ENCODE data around the gene TUSC2.
A peak's percentile ranks its signal among the peaks of the same experiment; 100 is the strongest.

The TUSC2 gene

DNA sequence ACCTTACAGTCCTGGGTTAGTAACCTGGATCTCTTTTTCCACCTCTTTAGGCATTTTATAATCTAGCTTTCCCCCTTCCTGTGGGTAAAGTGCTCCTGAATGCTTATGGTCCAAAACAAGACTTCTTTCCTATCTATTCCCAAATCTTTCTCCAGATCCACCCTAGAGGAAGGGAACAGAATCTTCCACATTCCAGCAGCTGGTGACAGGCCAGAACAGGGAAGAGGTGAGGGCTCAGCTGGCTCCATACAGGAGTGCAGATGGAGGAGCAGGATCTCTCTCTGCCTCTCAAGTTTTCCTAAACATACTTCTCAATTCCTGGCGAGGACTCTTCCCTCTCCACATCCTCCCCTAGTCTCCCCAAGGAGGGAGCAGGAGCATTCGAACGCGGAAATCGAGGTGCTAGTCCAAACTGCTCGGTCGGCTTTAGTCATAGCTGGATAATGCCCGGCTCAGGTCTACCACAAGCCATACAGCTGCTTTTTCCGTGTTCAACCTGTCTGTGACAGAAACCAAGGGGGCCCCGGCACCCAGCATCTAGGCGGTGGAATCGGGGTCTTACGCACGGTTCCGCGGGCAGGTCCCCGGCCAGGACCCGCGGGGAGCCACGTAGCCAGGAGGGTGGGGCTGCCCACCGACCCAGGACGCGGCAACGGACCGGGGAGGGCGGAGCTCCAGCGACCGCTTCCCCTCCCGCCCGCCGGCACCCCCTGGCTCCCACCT, 8.6 kb upstream of the TUSC2 start:
- peak; percentile 11 for ATAC-seq

DNA sequence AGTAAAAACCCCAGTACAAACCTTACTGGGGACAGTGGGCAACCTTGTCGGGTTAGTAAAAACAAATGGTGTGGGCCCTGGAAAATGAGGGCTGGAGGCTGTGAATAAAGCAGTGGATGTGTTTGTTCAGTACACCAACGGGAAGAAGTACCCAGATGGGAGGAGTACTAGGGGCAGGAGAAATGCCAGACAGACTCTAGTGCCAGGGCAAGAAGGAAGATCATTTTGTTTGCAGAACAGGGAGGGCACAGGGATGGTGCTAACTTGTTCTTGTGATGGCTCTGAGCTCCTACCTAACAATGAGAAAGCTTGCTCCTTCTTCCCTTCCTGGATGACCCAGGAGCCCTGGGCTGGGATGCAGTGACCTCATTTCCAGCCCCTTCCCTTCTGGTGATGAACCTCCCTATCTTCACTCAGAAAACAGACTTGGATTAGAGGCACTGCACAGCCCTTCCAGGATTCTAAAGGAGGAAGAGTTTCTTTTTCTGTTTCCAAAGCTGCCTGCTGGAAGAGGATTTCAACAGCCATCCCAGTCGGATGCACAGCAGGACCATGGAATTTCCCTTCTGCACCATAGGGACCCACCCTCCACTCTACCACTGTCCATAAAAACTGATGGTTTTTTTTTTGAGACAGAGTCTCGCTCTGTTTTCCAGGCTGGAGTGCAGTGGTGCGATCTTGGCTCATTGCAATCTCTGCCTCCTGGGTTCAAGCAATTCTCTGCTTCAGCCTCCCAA, 6.5 kb upstream of the TUSC2 start:
- ATAC-seq, result no peak
- TF ChIP-seq ZNF70 (CRISPR knock-in tag; IDR thresholded peaks at IDR 0.05) (no peak), TOX (CRISPR knock-in tag; IDR thresholded peaks at IDR 0.05; ENCODE audit: borderline replicate concordance) (no peak), SNAI2 (CRISPR knock-in tag; IDR thresholded peaks at IDR 0.05) (no peak), PPARA (CRISPR knock-in tag; IDR thresholded peaks at IDR 0.05; ENCODE audit: borderline replicate concordance) (no peak), TCF4 (CRISPR knock-in tag; IDR thresholded peaks at IDR 0.05; ENCODE audit: borderline replicate concordance) (no peak), ZNF565 (CRISPR knock-in tag; conservative IDR thresholded peaks at IDR 0.05; ENCODE audit: low read depth) (no peak), ZC3H10 (CRISPR knock-in tag; IDR thresholded peaks at IDR 0.05) (no peak), ESRRG (CRISPR knock-in tag; IDR thresholded peaks at IDR 0.05) (no peak), ISL1 (CRISPR knock-in tag; IDR thresholded peaks at IDR 0.05) (no peak), GLIS3 (CRISPR knock-in tag; IDR thresholded peaks at IDR 0.05) (no peak), ZFP30 (CRISPR knock-in tag; IDR thresholded peaks at IDR 0.05) (no peak)
- TF ChIP-seq, protein P1, sequence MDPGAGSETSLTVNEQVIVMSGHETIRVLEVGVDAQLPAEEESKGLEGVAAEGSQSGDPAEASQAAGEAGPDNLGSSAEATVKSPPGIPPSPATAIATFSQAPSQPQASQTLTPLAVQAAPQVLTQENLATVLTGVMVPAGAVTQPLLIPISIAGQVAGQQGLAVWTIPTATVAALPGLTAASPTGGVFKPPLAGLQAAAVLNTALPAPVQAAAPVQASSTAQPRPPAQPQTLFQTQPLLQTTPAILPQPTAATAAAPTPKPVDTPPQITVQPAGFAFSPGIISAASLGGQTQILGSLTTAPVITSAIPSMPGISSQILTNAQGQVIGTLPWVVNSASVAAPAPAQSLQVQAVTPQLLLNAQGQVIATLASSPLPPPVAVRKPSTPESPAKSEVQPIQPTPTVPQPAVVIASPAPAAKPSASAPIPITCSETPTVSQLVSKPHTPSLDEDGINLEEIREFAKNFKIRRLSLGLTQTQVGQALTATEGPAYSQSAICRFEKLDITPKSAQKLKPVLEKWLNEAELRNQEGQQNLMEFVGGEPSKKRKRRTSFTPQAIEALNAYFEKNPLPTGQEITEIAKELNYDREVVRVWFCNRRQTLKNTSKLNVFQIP (CRISPR knock-in tag; IDR thresholded peaks at IDR 0.05; ENCODE audit: borderline replicate concordance, low read depth), result no peak
- TF ChIP-seq, protein P2, sequence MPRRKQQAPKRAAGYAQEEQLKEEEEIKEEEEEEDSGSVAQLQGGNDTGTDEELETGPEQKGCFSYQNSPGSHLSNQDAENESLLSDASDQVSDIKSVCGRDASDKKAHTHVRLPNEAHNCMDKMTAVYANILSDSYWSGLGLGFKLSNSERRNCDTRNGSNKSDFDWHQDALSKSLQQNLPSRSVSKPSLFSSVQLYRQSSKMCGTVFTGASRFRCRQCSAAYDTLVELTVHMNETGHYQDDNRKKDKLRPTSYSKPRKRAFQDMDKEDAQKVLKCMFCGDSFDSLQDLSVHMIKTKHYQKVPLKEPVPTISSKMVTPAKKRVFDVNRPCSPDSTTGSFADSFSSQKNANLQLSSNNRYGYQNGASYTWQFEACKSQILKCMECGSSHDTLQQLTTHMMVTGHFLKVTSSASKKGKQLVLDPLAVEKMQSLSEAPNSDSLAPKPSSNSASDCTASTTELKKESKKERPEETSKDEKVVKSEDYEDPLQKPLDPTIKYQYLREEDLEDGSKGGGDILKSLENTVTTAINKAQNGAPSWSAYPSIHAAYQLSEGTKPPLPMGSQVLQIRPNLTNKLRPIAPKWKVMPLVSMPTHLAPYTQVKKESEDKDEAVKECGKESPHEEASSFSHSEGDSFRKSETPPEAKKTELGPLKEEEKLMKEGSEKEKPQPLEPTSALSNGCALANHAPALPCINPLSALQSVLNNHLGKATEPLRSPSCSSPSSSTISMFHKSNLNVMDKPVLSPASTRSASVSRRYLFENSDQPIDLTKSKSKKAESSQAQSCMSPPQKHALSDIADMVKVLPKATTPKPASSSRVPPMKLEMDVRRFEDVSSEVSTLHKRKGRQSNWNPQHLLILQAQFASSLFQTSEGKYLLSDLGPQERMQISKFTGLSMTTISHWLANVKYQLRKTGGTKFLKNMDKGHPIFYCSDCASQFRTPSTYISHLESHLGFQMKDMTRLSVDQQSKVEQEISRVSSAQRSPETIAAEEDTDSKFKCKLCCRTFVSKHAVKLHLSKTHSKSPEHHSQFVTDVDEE (CRISPR knock-in tag; IDR thresholded peaks at IDR 0.05), result no peak
- TF ChIP-seq, protein P3, sequence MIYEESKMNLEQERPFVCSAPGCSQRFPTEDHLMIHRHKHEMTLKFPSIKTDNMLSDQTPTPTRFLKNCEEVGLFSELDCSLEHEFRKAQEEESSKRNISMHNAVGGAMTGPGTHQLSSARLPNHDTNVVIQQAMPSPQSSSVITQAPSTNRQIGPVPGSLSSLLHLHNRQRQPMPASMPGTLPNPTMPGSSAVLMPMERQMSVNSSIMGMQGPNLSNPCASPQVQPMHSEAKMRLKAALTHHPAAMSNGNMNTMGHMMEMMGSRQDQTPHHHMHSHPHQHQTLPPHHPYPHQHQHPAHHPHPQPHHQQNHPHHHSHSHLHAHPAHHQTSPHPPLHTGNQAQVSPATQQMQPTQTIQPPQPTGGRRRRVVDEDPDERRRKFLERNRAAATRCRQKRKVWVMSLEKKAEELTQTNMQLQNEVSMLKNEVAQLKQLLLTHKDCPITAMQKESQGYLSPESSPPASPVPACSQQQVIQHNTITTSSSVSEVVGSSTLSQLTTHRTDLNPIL (CRISPR knock-in tag; IDR thresholded peaks at IDR 0.05; ENCODE audit: low read depth), result no peak

More for the DNA sequence above, 8.6 kb upstream of the TUSC2 start:
- TF ChIP-seq ZFP30 (CRISPR knock-in tag; IDR thresholded peaks at IDR 0.05) (no peak), ZNF565 (CRISPR knock-in tag; conservative IDR thresholded peaks at IDR 0.05; ENCODE audit: low read depth) (no peak), ZC3H10 (CRISPR knock-in tag; IDR thresholded peaks at IDR 0.05) (no peak), PPARA (CRISPR knock-in tag; IDR thresholded peaks at IDR 0.05; ENCODE audit: borderline replicate concordance) (no peak), ZFP3 (CRISPR knock-in tag; IDR thresholded peaks at IDR 0.05) (no peak), RARB (CRISPR knock-in tag; IDR thresholded peaks at IDR 0.05) (no peak), ESRRG (CRISPR knock-in tag; IDR thresholded peaks at IDR 0.05) (no peak), ISL1 (CRISPR knock-in tag; IDR thresholded peaks at IDR 0.05) (no peak), ZNF70 (CRISPR knock-in tag; IDR thresholded peaks at IDR 0.05) (no peak), ZNF8 (CRISPR knock-in tag; IDR thresholded peaks at IDR 0.05) (no peak), BACH2 (CRISPR knock-in tag; IDR thresholded peaks at IDR 0.05; ENCODE audit: borderline replicate concordance) (no peak), SNAI2 (CRISPR knock-in tag; IDR thresholded peaks at IDR 0.05) (no peak), CSDC2 (CRISPR knock-in tag; IDR thresholded peaks at IDR 0.05) (no peak), OSR1 (CRISPR knock-in tag; IDR thresholded peaks at IDR 0.05) (no peak), ARNTL (CRISPR knock-in tag; IDR thresholded peaks at IDR 0.05; ENCODE audit: borderline replicate concordance, low read depth) (no peak)
- TF ChIP-seq, protein P4, sequence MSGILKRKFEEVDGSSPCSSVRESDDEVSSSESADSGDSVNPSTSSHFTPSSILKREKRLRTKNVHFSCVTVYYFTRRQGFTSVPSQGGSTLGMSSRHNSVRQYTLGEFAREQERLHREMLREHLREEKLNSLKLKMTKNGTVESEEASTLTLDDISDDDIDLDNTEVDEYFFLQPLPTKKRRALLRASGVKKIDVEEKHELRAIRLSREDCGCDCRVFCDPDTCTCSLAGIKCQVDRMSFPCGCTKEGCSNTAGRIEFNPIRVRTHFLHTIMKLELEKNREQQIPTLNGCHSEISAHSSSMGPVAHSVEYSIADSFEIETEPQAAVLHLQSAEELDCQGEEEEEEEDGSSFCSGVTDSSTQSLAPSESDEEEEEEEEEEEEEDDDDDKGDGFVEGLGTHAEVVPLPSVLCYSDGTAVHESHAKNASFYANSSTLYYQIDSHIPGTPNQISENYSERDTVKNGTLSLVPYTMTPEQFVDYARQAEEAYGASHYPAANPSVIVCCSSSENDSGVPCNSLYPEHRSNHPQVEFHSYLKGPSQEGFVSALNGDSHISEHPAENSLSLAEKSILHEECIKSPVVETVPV (CRISPR knock-in tag; IDR thresholded peaks at IDR 0.05), result no peak
- TF ChIP-seq, protein P2 (CRISPR knock-in tag; IDR thresholded peaks at IDR 0.05), result no peak
- TF ChIP-seq, protein P3 (CRISPR knock-in tag; IDR thresholded peaks at IDR 0.05; ENCODE audit: low read depth), result no peak
- TF ChIP-seq, protein P5, sequence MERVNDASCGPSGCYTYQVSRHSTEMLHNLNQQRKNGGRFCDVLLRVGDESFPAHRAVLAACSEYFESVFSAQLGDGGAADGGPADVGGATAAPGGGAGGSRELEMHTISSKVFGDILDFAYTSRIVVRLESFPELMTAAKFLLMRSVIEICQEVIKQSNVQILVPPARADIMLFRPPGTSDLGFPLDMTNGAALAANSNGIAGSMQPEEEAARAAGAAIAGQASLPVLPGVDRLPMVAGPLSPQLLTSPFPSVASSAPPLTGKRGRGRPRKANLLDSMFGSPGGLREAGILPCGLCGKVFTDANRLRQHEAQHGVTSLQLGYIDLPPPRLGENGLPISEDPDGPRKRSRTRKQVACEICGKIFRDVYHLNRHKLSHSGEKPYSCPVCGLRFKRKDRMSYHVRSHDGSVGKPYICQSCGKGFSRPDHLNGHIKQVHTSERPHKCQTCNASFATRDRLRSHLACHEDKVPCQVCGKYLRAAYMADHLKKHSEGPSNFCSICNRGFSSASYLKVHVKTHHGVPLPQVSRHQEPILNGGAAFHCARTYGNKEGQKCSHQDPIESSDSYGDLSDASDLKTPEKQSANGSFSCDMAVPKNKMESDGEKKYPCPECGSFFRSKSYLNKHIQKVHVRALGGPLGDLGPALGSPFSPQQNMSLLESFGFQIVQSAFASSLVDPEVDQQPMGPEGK (CRISPR knock-in tag; IDR thresholded peaks at IDR 0.05; ENCODE audit: borderline replicate concordance), result no peak

Measured in SK-N-SH treated with all-trans-retinoic acid at 6 μM for 48 hours (cell line).